B cell (primary cell): ENCODE measurements around the gene PRKAB1. TPM values are rescaled to one million over a fixed set of nuclear protein-coding genes. Genes with fewer than 3 reads are reported as not detected.

Source experiments
- ATAC-seq: fragments of 200-7000 bp; cut with Tn5 transposase; one replicate; pipeline ENCODE4 v1.10.0; 2021; ENCODE audit warnings: low read depth, mild to moderate bottlenecking, moderate number of reproducible peaks, moderate library complexity
- CTCF ChIA-PET: fragments of 350-600 bp; sonication (Branson Sonifier 250); formaldehyde crosslinking; loops from one replicate; lab custom pipeline; 2021; ENCODE audit warnings: antibody characterized with exemption, inconsistent platforms; lab: Charles Lee
- POLR2A ChIA-PET: fragments of 350-600 bp; sonication (Branson Sonifier 250); formaldehyde crosslinking; loops from one replicate; lab custom pipeline; 2021; ENCODE audit warnings: antibody characterized with exemption; lab: Charles Lee
- DNase-seq: peaks from one replicate; pipeline ENCODE4 v3.0.0; 2013
- H2AFZ ChIP-seq: 2 replicates; pipeline ENCODE4 v1.6.1; 2012; ENCODE audit warnings: mild to moderate bottlenecking, low read depth, low read length; ENCODE audit not compliant: insufficient read depth, poor library complexity, severe bottlenecking
- H3K27ac ChIP-seq, 2 donors: 1 replicate in 1 of 2; 2 replicates in 1 of 2; pipeline ENCODE4 v1.5.1; 2012 to 2013; ENCODE audit warnings: low read length in 2 of 2, mild to moderate bottlenecking in 2 of 2, moderate library complexity in 1 of 2
- H3K27me3 ChIP-seq, 4 experiments: fragments of 200-600 bp in 1 of 4; sonication (generic) in 1 of 4; replicated peaks in 1 of 4; 1 replicate in 2 of 4; 2 replicates in 2 of 4; pipeline versions ENCODE4 v1.6.1 to v1.7.0; 2013 to 2016; ENCODE audit warnings: low read length in 3 of 4, mild to moderate bottlenecking in 2 of 4, mixed read lengths in 1 of 4, moderate library complexity in 1 of 4; ENCODE audit not compliant: insufficient read depth in 4 of 4, control insufficient read depth in 3 of 4; ENCODE audit errors: control extremely low read depth in 1 of 4
- H3K36me3 ChIP-seq, 2 experiments: replicated peaks in 1 of 2; 1 replicate in 1 of 2; 2 replicates in 1 of 2; pipeline versions ENCODE4 v1.6.1 to v1.7.1; 2013; ENCODE audit warnings: low read length in 1 of 2; ENCODE audit not compliant: insufficient read depth in 2 of 2, control insufficient read depth in 1 of 2; ENCODE audit errors: control extremely low read depth in 1 of 2, extremely low read depth in 1 of 2
- H3K4me1 ChIP-seq, 2 donors: fragments of 200-600 bp in 1 of 2; sonication (generic) in 1 of 2; 1 replicate in 1 of 2; 2 replicates in 1 of 2; pipeline versions ENCODE4 v1.5.1 to v1.6.1; 2013 to 2017; ENCODE audit warnings: low read length in 2 of 2; ENCODE audit not compliant: control insufficient read depth in 2 of 2, insufficient read depth in 2 of 2
- H3K4me2 ChIP-seq: replicated peaks from 2 replicates; pipeline ENCODE3; 2012; ENCODE audit warnings: mild to moderate bottlenecking, low read depth, low read length; ENCODE audit not compliant: poor library complexity, severe bottlenecking
- H3K4me3 ChIP-seq, 5 experiments: fragments of 200-600 bp in 1 of 5; sonication (generic) in 1 of 5; 1 replicate in 3 of 5; 2 replicates in 2 of 5; pipeline versions ENCODE4 v1.5.1 to v1.7.0; 2011 to 2016; ENCODE audit warnings: low read length in 4 of 5, mild to moderate bottlenecking in 4 of 5, low read depth in 2 of 5, control low read depth in 1 of 5, moderate library complexity in 1 of 5; ENCODE audit not compliant: insufficient read depth in 1 of 5; ENCODE audit errors: control extremely low read depth in 1 of 5, extremely low read depth in 1 of 5
- H3K79me2 ChIP-seq: fragments of 200-600 bp; sonication (generic); one replicate; pipeline ENCODE4 v1.6.0; 2016; ENCODE audit warnings: low read length; ENCODE audit not compliant: control insufficient read depth, insufficient read depth
- H3K9ac ChIP-seq: fragments of 200-600 bp; sonication (generic); 2 replicates; pipeline ENCODE4 v1.6.1; 2017; ENCODE audit warnings: mild to moderate bottlenecking, low read length, moderate library complexity
- H3K9me3 ChIP-seq, 3 donors: one replicate each; pipeline versions ENCODE4 v1.6.1 to v1.7.1; 2013; ENCODE audit warnings: low read length in 2 of 3; ENCODE audit not compliant: control insufficient read depth in 2 of 3, insufficient read depth in 1 of 3; ENCODE audit errors: control extremely low read depth in 1 of 3
- H4K20me1 ChIP-seq: 2 replicates; pipeline ENCODE4 v1.6.0; 2012; ENCODE audit warnings: mild to moderate bottlenecking, low read length; ENCODE audit not compliant: insufficient read depth, control insufficient read depth, poor library complexity, severe bottlenecking
- H3K27ac Mint-ChIP-seq: one replicate; pipeline ENCODE4 v1.8.0; 2021; ENCODE audit warnings: mixed read lengths
- H3K27me3 Mint-ChIP-seq: one replicate; pipeline ENCODE4 v1.8.0; 2021; ENCODE audit warnings: mixed read lengths
- H3K4me1 Mint-ChIP-seq: one replicate; pipeline ENCODE4 v1.8.0; 2021; ENCODE audit warnings: mixed read lengths
- H3K4me3 Mint-ChIP-seq: one replicate; pipeline ENCODE4 v1.8.0; 2021; ENCODE audit warnings: mixed read lengths
- H3K9me3 Mint-ChIP-seq: one replicate; pipeline ENCODE4 v1.8.0; 2022; ENCODE audit warnings: mixed read lengths; ENCODE audit not compliant: insufficient read depth
- CTCF ChIP-seq: fragments of 200-600 bp; IDR thresholded peaks from one replicate; pipeline ENCODE4 v1.8.0; 2022; ENCODE audit warnings: antibody characterized with exemption, mild to moderate bottlenecking
- EZH2 ChIP-seq: IDR thresholded peaks from 2 replicates; pipeline ENCODE4 v1.6.1; 2012; ENCODE audit warnings: borderline replicate concordance, low read depth, mild to moderate bottlenecking, moderate library complexity, low read length; ENCODE audit not compliant: insufficient read depth, poor library complexity, severe bottlenecking
- WGBS: methylation state at CpG from one replicate; pipeline ENCODE4 v1.1.5; 2013; ENCODE audit warnings: missing lambda C conversion rate; ENCODE audit not compliant: insufficient coverage; 5-methylcytosine and 5-hydroxymethylcytosine counted together
- intact Hi-C: fragments of 100-400 bp; cut with micrococcal nuclease; formaldehyde crosslinking; loops from one replicate; pipeline ENCODE4 v1.10.0; 2022
- polyA plus RNA-seq: library from polyadenylated mRNA; depleted of rRNA; stranded (reverse); fragments of >200 nt; gene quantifications from 2 replicates; pipeline ENCODE4 v1.2.3, GENCODE V29; 2012
- total RNA-seq, 2 donors: library from RNA; stranded (reverse); fragments of 120-200 nt in 1 of 2; gene quantifications; 1 replicate in 1 of 2; 2 replicates in 1 of 2; pipeline versions ENCODE4 v1.2.3 to v1.2.4, GENCODE V29; 2013 to 2022

PRKAB1 gene
- total and polyA plus RNA-seq, 2 donors (not counting 1 experiment from before 2014, with no cell fraction given) = 36.4 to 56.4 TPM

GRCh38 chr12:119624966-119625365 lies 43.0 kb upstream of the PRKAB1 start:
- Histone ChIP-seq H3K4me2 (no peak overlapping the region), H2AFZ (no peak overlapping the region), H4K20me1 (no peaks in the 10 kb centered on the region), H3K36me3 (no peaks in the 10 kb centered on the region), H3K27me3 (peaks cover 0 to 5% (median 0%) of the 10 kb centered on the region in 4 experiments), H3K79me2 (no peaks in the 10 kb centered on the region), H3K27ac (no peak overlapping the region), H3K4me3 (no peak overlapping the region), H3K4me1 (no peaks in the 10 kb centered on the region), H3K9ac (no peak overlapping the region), H3K9me3 (no peaks in the 10 kb centered on the region)
- no peak overlapping the region for H3K4me3 Mint-ChIP-seq
- POLR2A ChIA-PET = no interaction called here
- no peaks in the 10 kb centered on the region for H3K9me3 Mint-ChIP-seq
- H3K27me3 Mint-ChIP-seq = peaks cover 39% of the 10 kb centered on the region
- 61% methylated on average over 3 of the region's 4 CpGs for WGBS
- DNase-seq = no peak
- H3K4me1 Mint-ChIP-seq = no peaks in the 10 kb centered on the region
- intact Hi-C loops = no loop called here
- H3K27ac Mint-ChIP-seq = no peak overlapping the region
- CTCF ChIA-PET = no interaction called here
- no peak for TF ChIP-seq CTCF
- TF ChIP-seq EZH2 = no peak
- ATAC-seq = no peak

- ChIA-PET POLR2A (no interaction called here), CTCF (no interaction called here)
- no peaks in the 10 kb centered on the region for H3K4me1 ChIP-seq
- Mint-ChIP-seq H3K27me3 (peaks cover 35% of the 10 kb centered on the region), H3K4me3 (no peak overlapping the region), H3K4me1 (no peaks in the 10 kb centered on the region), H3K9me3 (no peaks in the 10 kb centered on the region), H3K27ac (no peak overlapping the region)
- no peak overlapping the region for H3K27ac ChIP-seq
- H3K9me3 ChIP-seq = no peaks in the 10 kb centered on the region
- H2AFZ ChIP-seq = no peak overlapping the region
- 80% methylated on average over 3 of the region's 6 CpGs for WGBS
- intact Hi-C loops = no loop called here
- TF ChIP-seq EZH2 (no peak), CTCF (no peak)
- ATAC-seq (no peak), DNase-seq (no peak)
- no peak overlapping the region for H3K9ac ChIP-seq
- H4K20me1 ChIP-seq = no peaks in the 10 kb centered on the region
- H3K27me3 ChIP-seq = peaks cover 0 to 5% (median under 1%) of the 10 kb centered on the region in 4 experiments
- H3K4me2 ChIP-seq = no peak overlapping the region
- no peaks in the 10 kb centered on the region for H3K36me3 ChIP-seq
- H3K4me3 ChIP-seq = no peak overlapping the region
- no peaks in the 10 kb centered on the region for H3K79me2 ChIP-seq
Observed at GRCh38 chr12:119627019-119627643, 40.8 kb upstream of the PRKAB1 start.
